A549 (cell line): Measurements from ENCODE around the gene KRT6C. TPM values are rescaled to one million over a fixed set of nuclear protein-coding genes. Genes with fewer than 3 reads are reported as not detected.
"Not testable (repeated sequence)": the region's sequence is repeated elsewhere in the genome, so short reads cannot be mapped to it uniquely, and the experiment has no call there.

ENCODE experiments used
- ATAC-seq, 2 experiments: fragments of 200-7000 bp in 1 of 2; fragments of >200 bp in 1 of 2; cut with Nextera tagmentation in 1 of 2; cut with Tn5 transposase in 1 of 2; 3 replicates each; pipeline versions ENCODE4 v1.8.0 to v1.9.1; 2018 to 2020; ENCODE audit warnings: mild to moderate bottlenecking in 1 of 2, moderate library complexity in 1 of 2
- CTCF ChIA-PET: fragments of 300-600 bp; sonication (Branson Sonifier 250); formaldehyde crosslinking; extraction: SDS; loops from one replicate; lab custom pipeline; 2021; ENCODE audit warnings: antibody characterized with exemption, inconsistent platforms; lab: Yijun Ruan, JAX
- POLR2A ChIA-PET: fragments of 350-600 bp; formaldehyde crosslinking; extraction: SDS; loops from one replicate; lab custom pipeline; 2021; ENCODE audit warnings: antibody characterized with exemption, inconsistent platforms; lab: Yijun Ruan, JAX
- DNase-seq, 2 experiments: peaks; one replicate each; pipeline versions ENCODE4 v3.0.0 to v3.0.0-alpha.2; 2011 to 2016; ENCODE audit warnings: low read depth in 1 of 2, low spot score in 1 of 2
- FAIRE-seq: peaks from 2 replicates; lab custom pipeline; 2011; peaks lifted over from hg19 to GRCh38; lab: Jason Lieb, UNC
- H3K27ac ChIP-seq, 2 experiments: fragments of >200 bp; sonication (Bioruptor Twin); formaldehyde crosslinking; 3 replicates each; pipeline ENCODE4 v1.5.1; 2016 to 2017
- H3K4me1 ChIP-seq: fragments of >200 bp; sonication (Bioruptor Twin); formaldehyde crosslinking; 3 replicates; pipeline ENCODE4 v1.6.1; 2016
- H3K4me2 ChIP-seq: fragments of >200 bp; sonication (Bioruptor Twin); formaldehyde crosslinking; 3 replicates; pipeline ENCODE4 v1.6.1; 2016
- H3K4me3 ChIP-seq: fragments of >200 bp; sonication (Bioruptor Twin); formaldehyde crosslinking; 3 replicates; pipeline ENCODE4 v1.5.1; 2016
- H3K9me3 ChIP-seq: fragments of >200 bp; sonication (Bioruptor Twin); formaldehyde crosslinking; 3 replicates; pipeline ENCODE4 v1.6.1; 2016
- CBX2 ChIP-seq: fragments of 200-600 bp; sonication (generic); IDR thresholded peaks from 2 replicates; pipeline ENCODE4 v1.6.1; 2016; ENCODE audit warnings: low read depth, mild to moderate bottlenecking, borderline replicate concordance
- CEBPB ChIP-seq, 2 experiments: fragments of >200 bp in 1 of 2; sonication (Bioruptor Twin) in 1 of 2; formaldehyde crosslinking in 1 of 2; IDR thresholded peaks; 2 replicates each; pipeline ENCODE4 v1.6.1; 2012 to 2016
- CHD4 ChIP-seq: fragments of 200-600 bp; sonication (generic); IDR thresholded peaks from 2 replicates; pipeline ENCODE4 v1.6.1; 2016; ENCODE audit warnings: antibody characterized with exemption, mild to moderate bottlenecking, borderline replicate concordance
- FOXS1 ChIP-seq: fragments of 250-450 bp; sonication (Bioruptor Pico); IDR thresholded peaks from 2 replicates; pipeline ENCODE4 v1.5.0; 2020; ENCODE audit warnings: mild to moderate bottlenecking, moderate library complexity
- GATA3 ChIP-seq: IDR thresholded peaks from 2 replicates; pipeline ENCODE4 v1.6.1; 2012; ENCODE audit warnings: borderline replicate concordance
- HDAC2 ChIP-seq: fragments of 200-600 bp; sonication (generic); IDR thresholded peaks from 2 replicates; pipeline ENCODE4 v1.6.1; 2016
- HES2 ChIP-seq: fragments of >200 bp; sonication (Bioruptor Twin); formaldehyde crosslinking; IDR thresholded peaks from 2 replicates; pipeline ENCODE4 v1.6.1; 2016
- HMGXB4 ChIP-seq: fragments of 250-450 bp; sonication (Bioruptor Pico); IDR thresholded peaks from 2 replicates; pipeline ENCODE4 v1.5.0; 2021; ENCODE audit warnings: mild to moderate bottlenecking, moderate library complexity, borderline replicate concordance
- HOXA7 ChIP-seq: fragments of 250-450 bp; sonication (Bioruptor Pico); IDR thresholded peaks from 2 replicates; pipeline ENCODE4 v1.5.0; 2020; ENCODE audit warnings: mild to moderate bottlenecking, moderate library complexity
- HOXB5 ChIP-seq: fragments of 250-450 bp; sonication (Bioruptor Pico); IDR thresholded peaks from 2 replicates; pipeline ENCODE4 v1.5.0; 2020; ENCODE audit warnings: mild to moderate bottlenecking, moderate library complexity
- JUNB ChIP-seq: fragments of >200 bp; sonication (Bioruptor Twin); formaldehyde crosslinking; IDR thresholded peaks from 2 replicates; pipeline ENCODE4 v1.6.1; 2016
- MAFK ChIP-seq: fragments of 450-650 bp; IDR thresholded peaks from 2 replicates; pipeline ENCODE4 v1.6.1; 2014; ENCODE audit not compliant: partially characterized antibody
- NFE2L2 ChIP-seq: fragments of 150-350 bp; conservative IDR thresholded peaks from 2 replicates; pipeline ENCODE4 v1.6.1; 2014; ENCODE audit warnings: low read length
- NR3C1 ChIP-seq: fragments of >200 bp; sonication (Bioruptor Twin); formaldehyde crosslinking; IDR thresholded peaks from 3 replicates; pipeline ENCODE4 v1.6.1; 2017
- PBX3 ChIP-seq: IDR thresholded peaks from 2 replicates; pipeline ENCODE4 v1.6.1; 2012
- POLR2AphosphoS2 ChIP-seq: conservative IDR thresholded peaks from 2 replicates; pipeline ENCODE4 v1.6.1; 2012; ENCODE audit warnings: low read length, improper control_type of control experiment, inconsistent platforms
- RAD21 ChIP-seq, 2 experiments: fragments of >200 bp in 1 of 2; sonication (Bioruptor Twin) in 1 of 2; formaldehyde crosslinking in 1 of 2; IDR thresholded peaks in 1 of 2; conservative IDR thresholded peaks in 1 of 2; 2 replicates in 1 of 2; 3 replicates in 1 of 2; pipeline ENCODE4 v1.6.1; 2012 to 2018; ENCODE audit warnings: inconsistent platforms in 1 of 2
- TP53 ChIP-seq: fragments of 250-450 bp; sonication (Bioruptor Pico); IDR thresholded peaks from 2 replicates; pipeline ENCODE4 v1.5.0; 2021; ENCODE audit warnings: mild to moderate bottlenecking, moderate library complexity
- WGBS: methylation state at CpG from one replicate; pipeline ENCODE4 v1.1.6; 2017; ENCODE audit errors: missing lambda C conversion rate; 5-methylcytosine and 5-hydroxymethylcytosine counted together
- polyA plus RNA-seq, 4 experiments: library from polyadenylated mRNA; depleted of rRNA in 3 of 4; stranded (reverse); fragments of >200 nt; fragmentation: RNase III in 1 of 4; extraction: RNeasy Plus Mini Kit Qiagen cat#74134 plus additional on column Dnase treatment in 1 of 4; gene quantifications; 2 replicates in 3 of 4; 3 replicates in 1 of 4; pipeline ENCODE4 v1.2.3, GENCODE V29; 2011 to 2017

The KRT6C gene
- polyA plus RNA-seq, 2 of the 4 experiments (the other 2 are of a cell fraction) = not detected

- Histone ChIP-seq H3K9me3 (no peaks in the 10 kb centered on the region), H3K4me1 (peaks cover 3% of the 10 kb centered on the region), H3K4me3 (no peak overlapping the region), H3K4me2 (no peak overlapping the region), H3K27ac (no peak overlapping the region)
- no peak for ATAC-seq
- WGBS = 11% methylated on average over 3 of the region's 3 CpGs
- ChIA-PET CTCF (interaction anchor here (0.6 kb wide), 1 partner anchor 76 kb away, joined by 4 read pairs; no protein-coding TSS in a partner anchor), POLR2A (no interaction called here)
- DNase-seq = no peak
- FAIRE-seq = no peak
- TF ChIP-seq FOXS1 = no peak
- TF ChIP-seq HOXB5 = no peak
- no peak for TF ChIP-seq JUNB
- no peak for TF ChIP-seq RAD21 (conservative IDR thresholded peaks at IDR 0.05 in 1 of 2, IDR thresholded peaks at IDR 0.05 in 1 of 2)
- no peak for TF ChIP-seq NR3C1
- no peak for TF ChIP-seq CBX2
- no peak for TF ChIP-seq CHD4
- no peak for TF ChIP-seq HES2
- no peak for TF ChIP-seq TP53 (CRISPR knock-in tag)
- TF ChIP-seq CEBPB (IDR thresholded peaks at IDR 0.05) = no peak
- TF ChIP-seq HMGXB4 = no peak
Measured at GRCh38 chr12:52448228-52448627, 25.4 kb downstream of the KRT6C start.

- H3K4me1 ChIP-seq = peaks cover 13% of the 10 kb centered on the region
- H3K9me3 ChIP-seq, FAIRE-seq, ATAC-seq, POLR2A ChIA-PET, DNase-seq, H3K27ac ChIP-seq, H3K4me2 ChIP-seq, H3K4me3 ChIP-seq: not testable (repeated sequence)
- CTCF ChIA-PET = interaction anchor here (0.8 to 2.0 kb wide), 4 partner anchors 51 to 433 kb away, joined by 3 to 5 read pairs (median 4); no protein-coding TSS in a partner anchor
- WGBS = 68% methylated on average over 7 of the region's 11 CpGs
Measured at GRCh38 chr12:52447196-52447595, 26.4 kb downstream of the KRT6C start.

GRCh38 chr12:52446367-52447045 lies 27.1 kb downstream of the KRT6C start:
- no peak for TF ChIP-seq POLR2AphosphoS2
- no peak for TF ChIP-seq MAFK
- TF ChIP-seq PBX3 = no peak
- no peak for TF ChIP-seq JUNB
- no peak for TF ChIP-seq NFE2L2
- TF ChIP-seq HOXA7 (CRISPR knock-in tag) = no peak
- TF ChIP-seq HDAC2 = no peak
- no peak for TF ChIP-seq GATA3
- TF ChIP-seq CHD4 = no peak
- WGBS = 84% methylated on average over 6 of the region's 6 CpGs
- POLR2A ChIA-PET = no interaction called here
- CTCF ChIA-PET = interaction anchor here (0.8 to 2.0 kb wide), 5 partner anchors 50 to 433 kb away, joined by 3 to 5 read pairs (median 4); no protein-coding TSS in a partner anchor
- FAIRE-seq (no peak), DNase-seq (no peak), ATAC-seq (no peak)
- Histone ChIP-seq H3K4me2 (no peak overlapping the region), H3K27ac (no peak overlapping the region), H3K4me3 (no peak overlapping the region), H3K4me1 (peaks cover 20% of the 10 kb centered on the region), H3K9me3 (no peaks in the 10 kb centered on the region)
